Measurements from ENCODE around the gene COL11A2. TPM values are rescaled to one million over a fixed set of nuclear protein-coding genes. Genes with fewer than 3 reads are reported as not detected.

The COL11A2 gene
- total and polyA plus RNA-seq, 2 of the 13 experiments (the other 11 are each of a cell fraction or from before 2014, with no cell fraction given), result 0.55 TPM

- TF ChIP-seq ZNF550 (CRISPR knock-in tag; IDR thresholded peaks at IDR 0.05; ENCODE audit: borderline replicate concordance) (no peak), ZNF318 (CRISPR knock-in tag; IDR thresholded peaks at IDR 0.05) (peak; percentile 54), ZNF644 (CRISPR knock-in tag; IDR thresholded peaks at IDR 0.05; ENCODE audit: low read depth) (peak; percentile 92), SOX13 (IDR thresholded peaks at IDR 0.05) (no peak; the same call in 1 of the 2 replicates), SOX13 (CRISPR knock-in tag; conservative IDR thresholded peaks at IDR 0.05 in 1 of 2, IDR thresholded peaks at IDR 0.05 in 1 of 2) (peak in 1 of 2 experiments; percentile 9; a peak in 1 of 4 replicates), ZNF251 (CRISPR knock-in tag; IDR thresholded peaks at IDR 0.05) (peak; percentile 25; the same call in 1 of the 2 replicates), BRCA1 (CRISPR knock-in tag; IDR thresholded peaks at IDR 0.05) (no peak), YEATS2 (CRISPR knock-in tag; IDR thresholded peaks at IDR 0.05; ENCODE audit: borderline replicate concordance) (peak; percentile 90), TFDP2 (CRISPR knock-in tag; IDR thresholded peaks at IDR 0.05) (peak; percentile 76; the same call in 1 of the 2 replicates), HMGXB4 (CRISPR knock-in tag; IDR thresholded peaks at IDR 0.05; ENCODE audit: borderline replicate concordance in 1 of 2, low read depth in 1 of 2) (peak; percentile 64 to 81), ZNF724P (CRISPR knock-in tag; IDR thresholded peaks at IDR 0.05; ENCODE audit: borderline replicate concordance) (0 out of 2 replicates have a peak, but pooled peaks have one; percentile 63), ZNF660 (CRISPR knock-in tag; IDR thresholded peaks at IDR 0.05; ENCODE audit: borderline replicate concordance, low read depth) (no peak), ZNF451 (CRISPR knock-in tag; IDR thresholded peaks at IDR 0.05) (no peak), ZSCAN29 (CRISPR knock-in tag; conservative IDR thresholded peaks at IDR 0.05) (peak; percentile 93), NR2F2 (IDR thresholded peaks at IDR 0.05; ENCODE audit: borderline replicate concordance, low read depth) (no peak), EZH2 (conservative IDR thresholded peaks at IDR 0.05; ENCODE audit: low read depth, low read length) (no peak), ONECUT2 (CRISPR knock-in tag; IDR thresholded peaks at IDR 0.05) (no peak)
These were observed 8.2 kb upstream of the COL11A2 start, which contains the start of the genes RXRB and SLC39A7 (continued) for GRCh38 chr6:33200219-33201146.
